ENCODE results near the gene TBC1D16.
"Not testable (repeated sequence)": the region's sequence is repeated elsewhere in the genome, so short reads cannot be mapped to it uniquely, and the experiment has no call there.

Gene TBC1D16

DNA sequence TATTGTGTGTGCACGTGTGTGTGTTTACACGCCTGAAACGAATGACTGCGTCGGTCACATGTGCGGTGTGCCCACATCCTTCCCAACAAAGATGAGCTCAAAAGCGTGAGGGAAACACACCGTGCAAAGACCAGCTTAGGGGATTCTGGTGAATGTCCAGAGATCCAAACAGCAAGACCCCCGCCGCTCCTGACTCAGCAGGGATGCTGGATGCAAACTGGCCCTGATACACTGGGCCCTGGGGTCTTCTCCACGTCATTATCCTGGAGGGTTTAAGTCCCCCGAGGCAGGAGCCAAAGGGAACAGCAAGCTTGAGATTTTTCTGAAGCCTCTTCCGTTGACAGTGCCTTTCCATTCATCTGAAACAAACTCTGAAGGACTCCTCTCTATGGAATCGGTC lies 59.2 kb downstream of the TBC1D16 start:
- no peak for DNase-seq (ENCODE audit: low read depth in 2 of 2)

DNA sequence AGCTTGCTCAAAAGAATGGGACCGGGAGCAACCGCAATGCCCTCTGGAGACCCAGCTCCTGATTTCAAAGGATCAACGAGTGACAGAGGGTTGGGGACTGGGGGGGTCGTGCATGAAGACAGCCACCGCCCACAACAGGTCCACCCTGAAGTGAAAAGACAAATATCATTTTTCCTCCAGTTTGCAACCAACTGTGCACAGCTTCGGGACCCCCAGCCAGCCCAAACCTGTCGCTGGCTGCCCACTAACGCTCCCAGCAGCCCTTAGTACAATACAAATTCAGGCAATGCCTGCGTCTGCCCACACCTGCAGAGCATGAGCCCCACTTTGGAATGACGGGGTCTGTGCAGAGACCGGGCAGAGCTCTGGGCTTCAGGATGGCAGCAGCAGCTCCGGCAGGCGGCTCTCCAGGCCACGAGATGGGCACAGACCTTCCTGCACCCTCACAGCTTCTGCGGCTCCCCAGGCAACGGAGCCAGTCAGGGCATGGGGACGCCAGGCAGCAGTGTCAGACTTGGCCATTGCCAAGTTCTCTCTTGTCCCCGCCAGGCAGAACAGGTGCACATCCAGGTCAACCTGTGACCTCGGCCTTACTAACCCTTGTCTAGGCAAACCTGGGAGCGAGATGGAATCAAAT lies 60.1 kb downstream of the TBC1D16 start:
- no peak for DNase-seq (ENCODE audit: low read depth in 2 of 2)

DNA sequence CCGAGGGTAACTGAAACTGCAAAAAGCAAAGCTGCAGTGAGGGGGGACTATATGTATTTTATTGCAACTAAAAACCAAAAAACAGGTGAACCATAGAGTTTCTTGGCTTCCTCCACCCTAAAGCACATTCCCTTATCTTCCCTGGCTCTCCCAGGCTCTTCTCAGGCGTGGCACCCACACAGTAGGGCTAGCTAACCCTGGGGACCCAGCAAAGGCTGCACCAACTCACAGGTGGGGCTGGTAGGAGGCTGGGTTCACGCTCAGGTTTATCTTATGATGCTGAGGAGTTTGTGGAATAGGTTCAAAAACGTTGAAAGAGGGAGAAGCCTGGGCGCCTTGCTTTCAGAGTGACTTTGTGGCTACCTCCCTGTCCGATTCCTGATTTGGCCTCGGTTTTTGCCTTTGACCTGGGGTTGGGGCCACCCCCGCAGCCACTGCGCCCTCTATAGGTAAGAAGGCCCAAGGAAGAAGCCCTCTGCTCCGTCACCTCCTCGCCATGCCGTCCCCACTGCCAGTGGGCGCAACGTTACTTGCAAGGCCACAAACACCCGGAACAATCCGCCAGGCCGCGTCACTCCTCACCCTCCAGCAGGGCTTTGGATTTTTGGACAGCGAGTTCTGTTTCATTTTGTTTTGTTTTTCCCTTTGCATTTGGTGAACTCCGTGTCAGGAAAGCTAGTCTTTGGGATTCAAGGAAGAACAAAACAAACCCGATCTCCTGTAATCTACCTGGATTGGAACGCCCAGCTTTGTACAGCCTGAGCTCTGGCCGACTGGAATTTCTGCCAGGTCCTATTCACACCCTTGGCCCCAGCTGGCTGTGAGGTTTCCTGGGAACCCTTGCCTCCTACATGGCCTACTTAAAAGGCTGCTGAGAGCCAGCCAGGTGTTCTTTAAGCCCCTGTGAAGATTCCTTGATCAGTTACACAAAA lies 60.8 kb downstream of the TBC1D16 start:
- no peak for DNase-seq (ENCODE audit: low read depth in 2 of 2)

DNA sequence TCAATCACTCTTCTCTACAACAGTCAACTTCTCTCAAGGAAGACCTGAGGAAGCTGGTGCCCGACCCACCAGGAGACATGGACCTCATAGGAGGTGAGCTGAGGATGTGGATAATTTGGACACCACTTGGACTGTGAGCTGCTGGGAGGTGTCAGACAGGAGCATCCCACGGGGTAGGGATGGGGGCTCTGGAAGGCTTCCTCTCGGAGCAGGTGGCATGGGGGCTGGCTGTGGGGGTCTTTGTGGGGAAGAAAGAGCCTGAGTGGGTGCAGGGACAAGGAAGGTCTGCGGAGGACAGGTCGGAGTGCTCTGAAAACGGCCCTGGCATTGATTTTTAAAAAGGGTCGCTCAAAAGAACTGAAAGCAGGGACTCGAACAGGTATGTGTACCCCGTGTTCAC lies 64.0 kb downstream of the TBC1D16 start:
- no peak for DNase-seq (ENCODE audit: low read depth in 2 of 2)

DNA sequence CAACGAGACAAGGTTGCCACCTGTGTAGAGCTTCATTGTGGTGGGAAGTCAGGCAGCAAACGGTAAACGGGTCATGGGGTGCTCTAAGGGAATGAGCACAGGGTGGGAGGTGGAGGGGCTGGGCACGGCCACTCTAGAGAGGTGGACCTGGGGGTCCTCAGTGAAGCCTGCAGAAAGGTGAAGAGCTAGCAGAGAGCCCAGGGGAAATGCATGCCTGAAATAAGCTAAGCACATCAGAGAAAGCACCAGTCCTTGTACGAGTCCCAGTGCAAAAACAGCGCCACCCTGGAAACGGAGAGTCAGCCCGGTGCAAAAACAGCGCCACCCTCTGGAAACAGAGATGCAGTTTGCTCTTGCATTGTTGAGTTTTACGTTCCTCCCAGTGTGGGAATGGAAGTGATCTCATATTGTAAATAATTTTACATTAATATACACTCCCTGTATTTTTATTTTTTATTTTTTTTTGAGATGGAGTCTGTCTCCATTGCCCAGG lies 65.0 kb downstream of the TBC1D16 start:
- no peak for DNase-seq (ENCODE audit: low read depth in 2 of 2)

DNA sequence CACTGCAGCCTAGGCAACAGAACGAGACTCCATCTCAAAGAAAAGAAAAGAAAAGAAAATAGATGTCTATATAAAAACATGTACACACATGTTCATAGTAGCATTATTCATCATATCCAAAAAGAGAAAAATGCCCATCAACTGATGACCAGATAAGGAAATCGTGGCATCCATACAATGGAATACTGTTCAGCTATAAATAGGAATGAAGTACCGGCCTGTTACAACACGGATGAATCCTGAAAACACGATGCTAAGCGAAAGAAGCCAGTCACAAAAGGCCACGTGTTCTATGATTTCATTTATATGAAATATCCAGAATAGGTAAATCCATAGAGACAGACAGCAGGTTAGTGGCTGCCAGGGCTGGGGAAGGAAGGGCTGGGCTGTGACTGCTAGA lies 65.8 kb downstream of the TBC1D16 start:
- no peak for DNase-seq (ENCODE audit: low read depth in 2 of 2)

DNA sequence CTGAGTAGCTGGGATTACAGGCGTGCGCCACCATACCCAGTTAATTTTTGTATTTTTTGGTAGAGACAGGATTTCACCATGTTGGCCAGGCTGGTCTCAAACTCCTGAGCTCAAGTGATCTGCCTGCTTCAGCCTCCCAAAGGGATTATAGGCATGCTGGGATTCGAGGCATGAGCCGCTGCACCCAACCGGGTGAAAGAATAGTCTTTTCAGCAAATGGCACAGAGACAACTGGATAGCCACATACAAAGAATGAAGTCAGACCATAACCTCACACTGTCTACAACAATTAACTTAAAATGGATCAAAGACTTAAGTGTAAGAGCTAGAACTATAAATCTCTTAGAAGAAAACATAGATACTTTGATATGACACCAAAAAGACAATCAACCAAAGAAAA lies 67.6 kb downstream of the TBC1D16 start:
- DNase-seq (ENCODE audit: low read depth in 2 of 2), result no peak

DNA sequence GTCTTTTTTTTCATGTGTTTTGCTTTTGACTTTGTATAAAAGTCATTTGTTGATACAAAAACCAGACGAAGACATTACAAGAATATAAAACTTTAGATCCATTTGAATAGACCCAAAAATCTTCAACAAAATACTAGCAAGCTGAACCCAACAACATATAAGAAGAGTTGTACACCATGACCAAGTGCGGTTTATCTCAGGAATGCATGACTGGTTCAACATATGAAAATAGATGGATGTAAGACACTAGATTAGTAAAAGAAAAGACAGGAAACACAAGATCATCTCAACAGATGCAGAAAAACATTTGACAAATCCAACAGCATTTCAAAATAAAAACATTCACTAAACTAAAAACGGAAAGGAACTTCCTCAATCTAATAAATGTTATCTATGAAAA lies 69.0 kb downstream of the TBC1D16 start:
- no peak for DNase-seq (ENCODE audit: low read depth in 2 of 2)

DNA sequence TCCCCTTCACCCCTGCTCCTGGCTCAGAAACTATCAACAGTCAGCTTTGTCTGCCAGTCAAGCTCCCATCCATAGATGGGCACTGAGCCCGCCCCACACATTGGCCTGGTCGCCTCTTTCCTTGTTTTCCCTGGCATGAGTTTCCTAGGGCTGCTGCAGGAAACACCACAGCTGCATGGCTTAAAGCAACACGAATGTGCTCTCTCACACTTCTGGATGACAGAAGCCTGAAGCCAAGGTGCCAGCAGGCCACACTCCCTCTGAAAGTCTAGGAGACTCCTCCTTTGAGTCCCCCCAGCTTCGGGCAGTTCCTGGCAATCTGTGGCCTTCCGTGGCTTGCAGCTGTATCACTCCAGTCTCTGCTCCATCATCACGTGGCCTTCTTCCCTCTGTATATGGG lies 69.9 kb downstream of the TBC1D16 start:
- DNase-seq (ENCODE audit: low read depth in 2 of 2), result no peak

DNA sequence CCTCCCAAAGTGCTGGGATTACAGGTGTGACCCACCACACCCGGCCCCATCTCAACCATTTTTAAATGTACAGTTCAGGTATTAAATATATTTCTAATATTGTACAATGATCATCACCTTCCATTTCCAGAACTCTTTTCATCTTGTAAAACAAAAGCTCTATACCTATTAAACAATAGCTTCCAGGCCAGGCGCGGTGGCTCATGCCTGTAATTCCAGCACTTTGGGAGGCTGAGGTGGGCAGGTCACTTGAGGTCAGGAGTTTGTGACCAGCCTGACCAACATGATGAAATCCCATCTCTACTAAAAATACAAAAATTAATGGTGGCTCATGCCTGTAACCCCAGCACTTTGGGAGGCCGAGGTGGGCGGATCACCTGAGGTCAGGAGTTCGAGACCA lies 73.2 kb downstream of the TBC1D16 start:
- DNase-seq (ENCODE audit: low read depth in 2 of 2), result not testable (repeated sequence)

DNA sequence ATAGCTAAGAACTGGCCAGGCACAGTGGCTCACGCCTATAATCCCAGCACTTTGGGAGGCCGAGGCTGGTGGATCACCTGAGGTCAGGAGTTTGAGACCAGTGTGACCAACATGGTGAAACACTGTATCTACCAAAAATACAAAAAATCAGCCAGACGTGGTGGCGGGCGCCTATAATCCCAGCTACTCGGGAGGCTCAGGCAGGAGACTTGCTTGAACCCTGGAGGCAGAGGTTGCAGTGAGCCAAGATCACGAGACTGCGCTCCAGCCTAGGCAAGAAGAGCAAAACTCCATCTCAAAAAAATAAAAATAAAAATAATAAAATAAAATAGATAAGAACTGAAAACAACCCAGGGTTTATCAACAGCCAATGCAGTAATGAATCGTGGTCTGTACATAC lies 74.1 kb downstream of the TBC1D16 start:
- not testable (repeated sequence) for DNase-seq (ENCODE audit: low read depth in 2 of 2)

DNA sequence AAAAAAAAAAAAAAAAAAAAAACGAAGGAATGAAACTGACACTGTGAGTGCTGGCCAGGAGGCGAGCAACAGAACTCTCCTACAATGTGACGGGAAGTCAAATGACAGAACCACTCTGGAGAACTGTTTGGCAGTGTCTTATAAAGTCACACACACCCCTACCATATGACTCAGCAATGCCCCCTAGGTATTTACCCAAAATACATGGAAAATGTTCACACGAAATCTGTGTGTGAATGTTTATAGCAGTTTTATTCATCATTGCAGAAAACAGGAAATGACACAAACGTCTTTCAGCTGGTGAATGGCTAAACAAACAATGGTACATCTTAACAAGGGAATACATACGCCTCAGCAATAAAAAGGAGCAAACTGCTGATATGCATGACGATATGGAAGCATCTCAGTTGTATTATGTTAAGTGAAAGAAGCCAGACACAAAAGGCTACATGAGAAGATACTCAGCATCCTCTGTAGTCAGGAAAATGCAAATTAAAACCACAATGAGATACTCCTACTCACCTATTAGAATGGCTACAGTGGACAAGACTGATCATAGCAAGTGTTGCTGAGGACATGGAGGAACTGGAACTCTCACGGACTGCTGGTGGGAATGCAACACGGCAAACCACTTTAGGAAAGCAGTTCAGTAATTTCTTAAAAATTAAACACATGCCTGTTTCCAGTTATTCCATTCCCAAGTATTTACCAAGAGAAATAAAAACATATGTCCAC lies 74.7 kb downstream of the TBC1D16 start:
- DNase-seq (ENCODE audit: low read depth in 2 of 2), result no peak

DNA sequence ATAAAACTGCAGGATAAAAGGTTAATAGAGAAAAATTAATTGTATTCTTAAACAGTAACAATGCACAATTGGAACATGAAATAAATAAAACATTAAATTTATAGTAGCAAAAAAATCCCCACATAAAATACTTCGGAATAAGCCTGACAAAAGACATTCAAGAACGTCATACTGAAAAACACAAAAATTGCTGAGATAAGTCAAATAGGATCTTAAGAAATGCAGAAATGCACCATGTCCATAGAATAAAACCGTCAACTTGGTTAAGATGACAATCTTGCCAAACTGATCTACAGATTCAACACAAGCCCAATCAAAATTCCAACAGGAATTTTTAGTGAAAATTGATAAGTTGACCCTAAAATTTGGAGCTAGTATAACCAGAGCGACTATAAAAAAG lies 76.6 kb downstream of the TBC1D16 start:
- DNase-seq (ENCODE audit: low read depth in 2 of 2), result no peak

DNA sequence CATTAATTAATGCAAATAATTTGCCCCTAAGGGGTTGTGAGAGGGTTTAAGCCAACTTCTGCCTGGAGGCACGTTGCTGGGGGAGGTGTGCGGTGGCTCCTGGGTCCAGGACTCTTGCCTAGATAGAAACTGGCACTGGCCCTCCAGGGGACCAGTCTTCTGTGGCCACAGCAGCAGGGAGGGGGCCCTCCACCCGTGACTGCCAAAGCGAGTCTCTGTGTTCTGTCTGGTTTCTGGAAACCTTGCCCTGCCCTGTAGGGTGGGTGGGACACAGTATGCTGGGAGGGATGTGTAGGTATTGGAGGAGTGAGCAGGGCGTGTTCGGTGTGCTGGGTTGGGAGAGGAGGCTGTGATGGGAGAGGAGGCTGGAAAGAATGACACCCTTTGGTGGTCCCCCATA lies 78.8 kb downstream of the TBC1D16 start:
- DNase-seq (ENCODE audit: low read depth in 2 of 2), result no peak

DNA sequence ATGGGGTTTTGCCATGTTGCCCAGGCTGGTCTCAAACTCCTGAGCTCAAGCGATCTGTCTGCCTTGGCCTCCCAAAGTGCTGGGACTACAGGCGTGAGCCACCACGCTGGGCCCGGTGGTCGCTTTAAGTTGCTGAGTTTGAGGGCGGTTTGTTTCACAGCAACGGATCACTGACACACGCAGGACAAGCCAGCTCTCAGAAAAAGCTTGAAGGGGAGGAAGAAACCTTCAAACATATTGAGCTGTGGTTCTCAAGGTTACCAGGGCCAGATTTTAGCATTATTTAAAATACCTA lies 79.3 kb downstream of the TBC1D16 start:
- not testable (repeated sequence) for DNase-seq (ENCODE audit: low read depth in 2 of 2)

DNA sequence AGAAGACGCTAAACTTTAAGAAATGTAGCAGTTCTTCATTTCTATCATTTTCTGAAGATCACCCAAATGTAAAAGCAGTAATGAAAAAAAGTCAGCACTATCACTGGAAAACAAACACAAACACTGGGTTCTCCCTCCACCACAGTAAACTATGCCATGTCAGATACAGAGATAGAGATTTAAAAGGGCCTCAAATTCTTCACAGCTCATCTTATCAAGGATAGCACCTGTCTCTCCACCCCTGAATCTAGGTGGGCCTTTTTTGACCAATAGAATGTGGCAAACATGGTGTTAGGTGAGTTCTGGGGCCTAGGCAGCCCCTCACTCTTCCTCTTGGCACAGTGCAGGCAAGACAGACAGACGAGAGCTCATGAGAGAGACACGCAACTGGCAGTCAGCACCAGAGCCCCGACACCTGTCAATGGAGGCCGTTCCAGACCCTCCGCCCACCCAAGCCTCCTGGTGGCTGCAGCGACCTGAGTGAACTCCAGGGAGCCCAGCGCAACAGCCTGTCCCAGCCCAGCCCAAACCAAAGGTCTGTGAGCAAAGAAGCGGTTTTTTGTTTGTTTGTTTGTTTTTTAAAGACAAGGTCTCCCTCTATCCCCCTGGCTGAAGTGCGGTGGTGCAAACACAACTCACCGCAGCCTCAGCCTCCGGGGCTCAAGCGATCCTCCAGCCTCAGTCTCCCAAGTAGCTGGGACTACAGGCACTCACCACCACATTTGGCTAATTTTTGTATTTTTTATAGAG lies 79.8 kb downstream of the TBC1D16 start:
- DNase-seq (ENCODE audit: low read depth in 2 of 2), result no peak

DNA sequence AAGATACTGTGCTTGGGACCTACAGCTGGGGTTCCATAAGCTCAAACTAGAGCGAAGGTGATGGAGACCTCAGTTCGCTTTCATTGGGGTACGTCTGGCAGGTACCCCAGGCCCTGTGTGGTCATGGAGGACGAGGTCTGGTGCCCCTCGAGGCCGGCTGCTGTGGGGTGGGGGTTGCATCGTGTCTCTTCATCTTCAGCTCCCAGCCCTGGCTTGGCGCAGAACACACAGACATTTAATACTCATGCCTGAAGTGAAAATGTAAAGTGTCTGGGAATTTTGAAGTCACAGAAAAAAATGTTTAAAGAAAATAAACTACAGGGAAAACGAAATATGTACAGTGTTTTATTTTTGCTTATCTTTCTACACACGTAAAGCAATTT lies 80.5 kb downstream of the TBC1D16 start:
- no peak for DNase-seq (ENCODE audit: low read depth in 2 of 2)

DNA sequence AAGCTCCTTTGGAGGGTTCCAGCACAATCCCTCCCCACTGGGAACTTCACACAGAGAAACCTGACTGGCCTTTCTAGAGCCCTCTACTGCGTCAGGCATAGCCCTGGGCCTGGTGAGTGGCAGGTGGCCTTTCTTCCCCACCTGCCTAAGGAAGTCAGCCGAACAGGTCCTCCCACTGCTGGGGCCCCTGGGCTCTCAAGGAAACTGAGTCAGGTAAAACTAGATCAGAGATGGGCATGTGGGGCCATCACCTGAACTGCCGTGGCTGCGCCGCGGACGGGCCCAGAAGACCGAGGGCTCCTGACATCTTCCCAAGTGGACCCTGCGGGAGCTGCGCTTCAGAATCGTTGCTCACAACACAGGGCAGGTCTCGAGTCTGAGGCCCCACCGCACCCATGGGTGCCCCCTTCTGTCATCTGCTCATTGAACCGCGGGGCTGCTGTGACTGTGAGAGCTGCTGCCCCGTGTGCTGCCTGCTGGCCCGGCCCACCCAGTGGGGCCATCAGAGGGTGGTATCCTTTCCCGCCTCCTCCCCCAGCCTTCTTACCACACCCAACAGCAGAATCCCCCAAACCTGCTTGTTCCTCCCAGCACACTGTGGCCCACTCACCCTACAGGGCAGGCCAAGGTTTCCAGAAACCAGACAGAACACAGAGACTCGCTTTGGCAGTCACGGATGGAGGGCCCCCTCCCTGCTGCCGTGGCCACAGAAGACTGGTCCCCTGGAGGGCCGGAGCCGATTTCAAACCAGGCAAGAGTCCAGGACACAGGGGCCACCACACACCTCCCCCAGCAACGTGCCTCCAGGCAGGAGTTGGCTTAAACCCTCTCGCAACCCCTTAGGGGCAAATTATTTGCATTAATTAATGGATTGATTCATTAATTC lies 81.1 kb downstream of the TBC1D16 start:
- DNase-seq (ENCODE audit: low read depth in 2 of 2), result no peak

DNA sequence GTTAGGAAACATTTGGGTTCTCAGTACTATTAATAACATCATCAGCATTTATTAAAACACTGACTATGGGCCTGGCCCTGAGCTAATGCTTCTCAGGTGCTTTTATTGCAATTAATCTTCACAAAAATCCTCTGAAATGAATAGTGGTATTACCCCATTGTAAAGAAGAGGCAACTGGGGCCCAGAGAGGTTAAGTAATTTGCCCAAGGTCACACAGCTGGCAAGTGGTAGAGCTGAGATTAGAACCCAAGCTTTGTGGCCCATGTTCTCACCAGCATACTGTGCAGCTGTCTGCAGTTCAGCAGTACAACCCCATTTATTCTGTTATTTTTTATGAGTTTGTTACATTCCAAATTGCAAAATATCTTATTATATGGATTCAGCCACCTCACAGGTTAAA lies 82.3 kb downstream of the TBC1D16 start:
- DNase-seq (ENCODE audit: low read depth in 2 of 2), result no peak

DNA sequence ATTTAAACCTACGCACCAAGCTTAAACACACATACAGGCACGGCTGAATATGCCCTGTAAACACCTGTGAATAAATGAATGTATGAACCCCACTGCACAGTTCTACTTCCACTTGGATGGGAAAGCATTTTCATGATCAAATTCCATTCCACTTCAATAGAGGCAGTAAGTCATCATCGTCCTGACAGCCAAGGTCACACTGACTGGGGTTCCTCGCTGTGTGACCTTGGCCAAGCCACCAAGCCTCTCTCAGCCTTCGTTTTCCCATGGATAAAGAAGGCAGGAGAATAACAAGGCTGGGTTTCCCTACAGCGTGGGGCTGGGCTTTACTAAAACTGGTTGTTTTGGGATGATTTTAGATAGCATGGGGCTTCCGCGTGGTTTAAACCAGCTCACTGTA lies 82.8 kb downstream of the TBC1D16 start:
- no peak for DNase-seq (ENCODE audit: low read depth in 2 of 2)

DNA sequence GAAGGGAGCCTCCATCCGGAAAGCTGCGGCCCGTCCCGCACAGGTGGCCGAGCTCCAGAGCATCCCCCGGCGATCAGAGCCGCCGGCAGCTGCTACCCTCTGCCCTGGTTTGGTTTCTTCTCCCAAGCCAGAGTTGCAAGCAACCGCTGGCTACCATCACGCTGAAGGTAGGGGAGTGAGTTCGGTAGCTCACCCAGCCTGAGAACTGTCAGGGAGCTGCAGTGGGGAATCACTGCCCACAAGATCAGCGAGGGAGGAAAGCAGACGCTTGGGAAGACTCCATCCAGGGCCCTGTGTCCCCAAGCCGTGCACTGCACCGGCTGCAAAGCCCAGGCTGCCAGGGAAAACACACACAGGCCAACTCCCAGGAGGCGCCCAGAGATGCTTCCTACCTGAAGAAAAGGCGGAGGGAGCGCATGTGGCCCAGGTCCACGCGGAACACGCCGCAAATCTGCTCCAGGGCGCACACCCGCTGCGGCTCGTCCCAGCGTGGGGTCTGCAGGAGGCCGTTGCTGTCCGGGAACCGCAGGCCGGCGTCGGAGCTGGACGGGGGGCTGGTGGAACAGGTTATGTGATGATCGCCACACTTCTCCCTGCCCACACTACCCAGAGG lies 83.3 kb downstream of the TBC1D16 start:
- DNase-seq (ENCODE audit: low read depth in 2 of 2), result no peak
